HepG2 (cell line): ENCODE data around the gene SRD5A2. TPM values are rescaled to one million over a fixed set of nuclear protein-coding genes. Genes with fewer than 3 reads are reported as not detected.

Experiments used
- ATAC-seq: fragments of 200-7000 bp; cut with Tn5 transposase; 3 replicates; pipeline ENCODE4 v1.9.1; 2020; ENCODE audit warnings: mild to moderate bottlenecking, moderate library complexity
- BruUV-seq: library from RNA; stranded (reverse); fragments of 400-500 nt; replicated peaks from 2 replicates; lab custom pipeline; 2021; lab: Mats Ljungman, UMichigan
- CTCF ChIA-PET: fragments of 300-600 bp; formaldehyde crosslinking; extraction: SDS; loops from one replicate; lab custom pipeline; 2021; ENCODE audit warnings: low total read pairs, inconsistent platforms, low intra/inter-chr PET ratio; lab: Yijun Ruan, JAX
- POLR2A ChIA-PET: fragments of 350-600 bp; sonication (Branson Sonifier 250); formaldehyde crosslinking; loops from one replicate; lab custom pipeline; 2020; ENCODE audit warnings: antibody characterized with exemption, inconsistent platforms; lab: Yijun Ruan, JAX
- DNase-seq: peaks from one replicate; pipeline ENCODE4 v3.0.0-alpha.2; 2015; ENCODE audit warnings: low spot score
- FAIRE-seq: peaks from 3 replicates; lab custom pipeline; 2011; peaks lifted over from hg19 to GRCh38; lab: Jason Lieb, UNC
- H2AFZ ChIP-seq: one replicate; pipeline ENCODE4 v1.6.1; 2011; ENCODE audit warnings: low read length, inconsistent platforms
- H3K27ac ChIP-seq: fragments of 300-600 bp; 3 replicates; pipeline ENCODE4 v1.8.0; 2011; ENCODE audit warnings: mixed run types, mild to moderate bottlenecking, mixed read lengths, low read length, inconsistent platforms; ENCODE audit not compliant: insufficient read depth; ENCODE audit errors: extremely low read length
- H3K27me3 ChIP-seq, 2 experiments: fragments of 200-600 bp in 1 of 2; 2 replicates in 1 of 2; 3 replicates in 1 of 2; pipeline versions ENCODE4 v1.6.0 to v1.8.0; 2011; ENCODE audit warnings: low read length in 2 of 2, mild to moderate bottlenecking in 2 of 2, moderate library complexity in 2 of 2, inconsistent platforms in 1 of 2; ENCODE audit not compliant: insufficient read depth in 2 of 2, control insufficient read depth in 1 of 2
- H3K36me3 ChIP-seq, 2 experiments: fragments of 200-600 bp in 1 of 2; replicated peaks in 1 of 2; 2 replicates in 1 of 2; 3 replicates in 1 of 2; pipeline versions ENCODE4 v1.5.1 to v1.8.0; 2011; ENCODE audit warnings: low read length in 2 of 2, inconsistent platforms in 1 of 2; ENCODE audit not compliant: insufficient read depth in 2 of 2, control insufficient read depth in 1 of 2
- H3K4me1 ChIP-seq: 2 replicates; pipeline ENCODE4 v1.5.1; 2012; ENCODE audit warnings: low read length, inconsistent platforms; ENCODE audit not compliant: insufficient read depth
- H3K4me2 ChIP-seq: 2 replicates; pipeline ENCODE4 v1.6.0; 2011; ENCODE audit warnings: low read depth, low read length, inconsistent platforms
- H3K4me3 ChIP-seq, 3 experiments: fragments of 200-600 bp in 1 of 3; sonication (generic), shearing (Covaris generic) in 1 of 3; replicated peaks in 1 of 3; 2 replicates each; pipeline ENCODE4 v1.5.1; 2011 to 2016; ENCODE audit warnings: low read length in 3 of 3, inconsistent platforms in 2 of 3, low read depth in 2 of 3, mild to moderate bottlenecking in 2 of 3, control low read depth in 1 of 3, mixed read lengths in 1 of 3; ENCODE audit not compliant: insufficient read depth in 1 of 3
- H3K79me2 ChIP-seq: one replicate; pipeline ENCODE4 v1.6.1; 2011; ENCODE audit warnings: low read length, inconsistent platforms; ENCODE audit not compliant: insufficient read depth
- H3K9ac ChIP-seq: 2 replicates; pipeline ENCODE4 v1.6.0; 2011; ENCODE audit warnings: mild to moderate bottlenecking, low read depth, low read length, inconsistent platforms; ENCODE audit not compliant: insufficient read depth
- H3K9me3 ChIP-seq: 2 replicates; pipeline ENCODE4 v1.5.1; 2012; ENCODE audit warnings: mild to moderate bottlenecking, low read length
- H4K20me1 ChIP-seq: 2 replicates; pipeline ENCODE4 v1.6.0; 2011; ENCODE audit warnings: inconsistent platforms, mild to moderate bottlenecking, low read length, moderate library complexity; ENCODE audit not compliant: insufficient read depth
- CEBPB ChIP-seq: IDR thresholded peaks from 2 replicates; pipeline ENCODE4 v1.6.1; 2011; ENCODE audit warnings: low read depth, low read length, improper control_type of control experiment, borderline replicate concordance
- GMEB2 ChIP-seq: IDR thresholded peaks from 2 replicates; pipeline ENCODE4 v1.6.1; 2016; ENCODE audit warnings: missing biosample characterization, missing genetic modification reagents, low read depth
- MYPOP ChIP-seq: sonication (generic); formaldehyde crosslinking; IDR thresholded peaks from 2 replicates; pipeline ENCODE4 v1.8.1; 2023; ENCODE audit warnings: mild to moderate bottlenecking, moderate library complexity, missing genetic modification reagents
- NR2C2 ChIP-seq: sonication (generic); formaldehyde crosslinking; IDR thresholded peaks from 2 replicates; pipeline ENCODE4 v1.4.0; 2020; ENCODE audit warnings: missing genetic modification reagents, mild to moderate bottlenecking, moderate library complexity, borderline replicate concordance
- REL ChIP-seq: sonication (generic); formaldehyde crosslinking; conservative IDR thresholded peaks from 2 replicates; pipeline ENCODE4 v1.8.0; 2022; ENCODE audit warnings: mild to moderate bottlenecking, missing genetic modification reagents, moderate library complexity
- SP140L ChIP-seq: sonication (generic); formaldehyde crosslinking; IDR thresholded peaks from 2 replicates; pipeline ENCODE4 v1.4.0; 2020; ENCODE audit warnings: missing genetic modification reagents, borderline replicate concordance
- SRF ChIP-seq: IDR thresholded peaks from 2 replicates; pipeline ENCODE4 v1.6.1; 2011; ENCODE audit warnings: mild to moderate bottlenecking, low read depth, low read length, moderate library complexity
- STAG1 ChIP-seq: sonication (generic); formaldehyde crosslinking; IDR thresholded peaks from 2 replicates; pipeline ENCODE4 v1.4.0; 2020; ENCODE audit warnings: missing genetic modification reagents
- THAP11 ChIP-seq: IDR thresholded peaks from 2 replicates; pipeline ENCODE4 v1.6.1; 2016; ENCODE audit warnings: missing biosample characterization, missing genetic modification reagents
- ZFP36L2 ChIP-seq: sonication (generic); formaldehyde crosslinking; IDR thresholded peaks from 2 replicates; pipeline ENCODE4 v1.4.0; 2020; ENCODE audit warnings: missing genetic modification reagents
- ZNF101 ChIP-seq: sonication (generic); formaldehyde crosslinking; IDR thresholded peaks from 2 replicates; pipeline ENCODE4 v1.4.0; 2020; ENCODE audit warnings: mild to moderate bottlenecking, low read depth, missing genetic modification reagents, borderline replicate concordance
- ZNF12 ChIP-seq: sonication (generic); formaldehyde crosslinking; IDR thresholded peaks from 2 replicates; pipeline ENCODE4 v1.5.0; 2020; ENCODE audit warnings: missing genetic modification reagents
- ZNF329 ChIP-seq: sonication (generic); formaldehyde crosslinking; IDR thresholded peaks from 2 replicates; pipeline ENCODE4 v1.9.0; 2021; ENCODE audit warnings: low read depth, mild to moderate bottlenecking, missing genetic modification reagents
- ZNF503 ChIP-seq: sonication (generic); formaldehyde crosslinking; IDR thresholded peaks from 2 replicates; pipeline ENCODE4 v1.4.0; 2020; ENCODE audit warnings: missing genetic modification reagents
- ZNF570 ChIP-seq: sonication (generic); formaldehyde crosslinking; IDR thresholded peaks from 2 replicates; pipeline ENCODE4 v1.4.0; 2020; ENCODE audit warnings: mild to moderate bottlenecking, missing genetic modification reagents, borderline replicate concordance
- ZNF768 ChIP-seq: sonication (generic); formaldehyde crosslinking; IDR thresholded peaks from 2 replicates; pipeline ENCODE4 v1.4.0; 2020; ENCODE audit warnings: missing genetic modification reagents
- WGBS: methylation state at CpG from one replicate; pipeline ENCODE4 v1.1.6; 2017; ENCODE audit warnings: low lambda C conversion rate; 5-methylcytosine and 5-hydroxymethylcytosine counted together
- in situ Hi-C: cut with HindIII; loops from 2 replicates; pipeline ENCODE4 v1.10.0; 2017; ENCODE audit warnings: low pct_unique_long_range_greater_than_20kb; ENCODE audit not compliant: extremely low pct_ligation_motif_present
- intact Hi-C: fragments of 100-400 bp; cut with micrococcal nuclease; formaldehyde crosslinking; loops from one replicate; pipeline ENCODE4 v1.10.0; 2022; ENCODE audit not compliant: unreplicated experiment
- polyA plus RNA-seq, 8 experiments: library from polyadenylated mRNA; depleted of rRNA in 3 of 8; stranded (reverse) in 7 of 8; unstranded in 1 of 8; fragments of >200 nt; fragmentation: Illumina TruSeq in 4 of 8; extraction: Trizol in 4 of 8; gene quantifications; 2 replicates each; pipeline versions ENCODE4 v1.2.1 to v1.2.3, GENCODE V29; 2011 to 2016; ENCODE audit warnings: low read depth in 4 of 8, missing spikeins in 1 of 8, mixed read lengths in 1 of 8; ENCODE audit not compliant: insufficient read depth in 1 of 8
- total RNA-seq, 5 experiments: library from RNA; depleted of rRNA; stranded (reverse); fragments of >200 nt; fragmentation: Illumina TruSeq; extraction: Trizol; gene quantifications; 2 replicates each; pipeline ENCODE4 v1.2.3, GENCODE V29; 2016; ENCODE audit warnings: low read depth in 1 of 5
- TF ChIP-seq, protein P1 (sequence below): sonication (generic); formaldehyde crosslinking; IDR thresholded peaks from 2 replicates; pipeline ENCODE4 v1.5.0; 2020; ENCODE audit warnings: missing genetic modification reagents, mild to moderate bottlenecking, borderline replicate concordance
- TF ChIP-seq, protein P2 (sequence below): sonication (generic); formaldehyde crosslinking; conservative IDR thresholded peaks from 2 replicates; pipeline ENCODE4 v1.4.0; 2020; ENCODE audit warnings: missing genetic modification reagents

SRD5A2 gene
- total and polyA plus RNA-seq, 2 of the 13 experiments (the other 11 are each of a cell fraction or from before 2014, with no cell fraction given): 0.01 TPM; not detected in 1

- ATAC-seq (no peak), DNase-seq (no peak), FAIRE-seq (no peak)
- no peak overlapping the region for H2AFZ ChIP-seq
- 8% methylated on average over 4 of the region's 4 CpGs for WGBS
- H3K9ac ChIP-seq: no peak overlapping the region
- BruUV-seq: no TSS peak
- POLR2A ChIA-PET: no interaction called here
- no peak overlapping the region for H3K4me2 ChIP-seq
- in situ Hi-C loops (no loop called here), intact Hi-C loops (loop anchor here (5.0 kb wide), 1 partner anchor 110 kb away; the partner anchor contains the start of gene XDH)
- H3K27ac ChIP-seq: no peak overlapping the region
- CTCF ChIA-PET: interaction anchor here (1.5 to 2.1 kb wide), 2 partner anchors 109 to 809 kb away, joined by 5 to 9 read pairs; partner anchors contain the start of gene XDH
- no peaks in the 10 kb centered on the region for H3K9me3 ChIP-seq
- H3K4me1 ChIP-seq: no peaks in the 10 kb centered on the region
- H3K79me2 ChIP-seq: no peaks in the 10 kb centered on the region
- H3K27me3 ChIP-seq: peaks cover 0 to 32% of the 10 kb centered on the region in 2 experiments; a peak in 2 of 5 replicates
- H4K20me1 ChIP-seq: no peaks in the 10 kb centered on the region
- H3K4me3 ChIP-seq: no peak overlapping the region
- no peaks in the 10 kb centered on the region for H3K36me3 ChIP-seq
- TF ChIP-seq CEBPB (no peak), ZNF503 (no peak), STAG1 (no peak), MYPOP (no peak), GMEB2 (CRISPR knock-in tag) (no peak), ZNF768 (no peak), ZNF12 (CRISPR knock-in tag) (no peak), ZNF329 (no peak), ZNF570 (CRISPR knock-in tag) (no peak), SP140L (CRISPR knock-in tag) (no peak), ZFP36L2 (CRISPR knock-in tag) (no peak), ZNF101 (CRISPR knock-in tag) (no peak), REL (no peak), THAP11 (CRISPR knock-in tag) (no peak), NR2C2 (CRISPR knock-in tag) (no peak), SRF (no peak)
- TF ChIP-seq, protein P1, sequence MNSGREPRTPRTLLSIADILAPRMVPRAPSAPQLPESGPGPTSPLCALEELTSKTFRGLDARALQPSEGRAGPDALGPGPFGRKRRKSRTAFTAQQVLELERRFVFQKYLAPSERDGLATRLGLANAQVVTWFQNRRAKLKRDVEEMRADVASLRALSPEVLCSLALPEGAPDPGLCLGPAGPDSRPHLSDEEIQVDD (CRISPR knock-in tag): no peak
- TF ChIP-seq, protein P2, sequence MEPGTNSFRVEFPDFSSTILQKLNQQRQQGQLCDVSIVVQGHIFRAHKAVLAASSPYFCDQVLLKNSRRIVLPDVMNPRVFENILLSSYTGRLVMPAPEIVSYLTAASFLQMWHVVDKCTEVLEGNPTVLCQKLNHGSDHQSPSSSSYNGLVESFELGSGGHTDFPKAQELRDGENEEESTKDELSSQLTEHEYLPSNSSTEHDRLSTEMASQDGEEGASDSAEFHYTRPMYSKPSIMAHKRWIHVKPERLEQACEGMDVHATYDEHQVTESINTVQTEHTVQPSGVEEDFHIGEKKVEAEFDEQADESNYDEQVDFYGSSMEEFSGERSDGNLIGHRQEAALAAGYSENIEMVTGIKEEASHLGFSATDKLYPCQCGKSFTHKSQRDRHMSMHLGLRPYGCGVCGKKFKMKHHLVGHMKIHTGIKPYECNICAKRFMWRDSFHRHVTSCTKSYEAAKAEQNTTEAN (CRISPR knock-in tag): no peak
These were observed 58.0 kb downstream of the SRD5A2 start for GRCh38 chr2:31522786-31523185.
